COLO668 (cell line): ENCODE data around the gene WNT4.

ENCODE experiments used
- DNase-seq: peaks from one replicate; lab custom pipeline; 2025; ENCODE audit not compliant: unreplicated experiment; lab: John Stamatoyannopoulos, UW

WNT4 gene

DNA sequence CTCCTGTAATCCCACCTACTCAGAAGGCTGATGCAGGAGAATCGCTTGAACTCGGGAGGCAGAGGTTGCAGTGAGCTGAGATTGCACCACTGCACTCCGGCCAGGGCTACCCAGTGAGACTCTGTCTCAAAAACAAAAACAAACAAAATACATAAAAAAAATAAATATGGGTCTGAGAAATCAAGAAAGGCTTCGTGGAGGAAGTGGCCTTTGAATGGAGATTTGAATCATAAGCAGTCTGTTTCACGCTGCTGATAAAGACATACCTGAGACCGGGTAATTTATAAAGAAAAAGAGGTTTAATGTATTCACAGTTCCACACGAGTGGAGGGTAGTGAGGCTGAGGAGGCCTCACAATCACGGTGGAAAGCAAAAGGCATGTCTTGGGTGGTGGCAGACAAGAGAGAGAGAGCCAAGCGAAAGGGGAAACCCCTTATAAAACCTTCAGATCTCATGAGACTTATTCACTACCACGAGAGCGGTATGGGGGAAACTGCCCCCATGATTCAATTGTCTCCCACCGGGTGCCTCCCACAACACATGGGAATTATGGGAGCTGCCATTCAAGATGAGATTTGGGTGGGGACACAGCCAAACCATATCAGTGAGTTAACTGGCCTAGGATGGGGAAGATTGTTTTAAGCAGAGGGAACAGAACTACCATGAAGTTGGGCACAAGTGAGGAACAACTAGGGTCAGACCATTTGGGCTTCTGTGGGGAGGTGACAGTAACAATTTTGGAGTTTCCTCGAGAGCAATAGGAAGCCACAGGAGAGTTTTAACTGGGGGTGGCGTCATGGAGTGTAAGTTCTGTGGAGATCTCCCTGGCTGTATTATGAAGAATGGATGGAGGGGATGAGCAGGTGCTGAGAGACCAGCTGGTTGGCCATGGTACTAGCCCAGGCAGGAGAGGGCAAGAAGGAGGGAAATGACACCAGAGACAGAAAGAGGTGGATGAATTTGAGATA lies 22.2 kb upstream of the WNT4 start:
- DNase-seq: no peak

GRCh38 chr1:22163564-22163963 lies 20.7 kb upstream of the WNT4 start:
- peak; percentile 41 for DNase-seq

DNA sequence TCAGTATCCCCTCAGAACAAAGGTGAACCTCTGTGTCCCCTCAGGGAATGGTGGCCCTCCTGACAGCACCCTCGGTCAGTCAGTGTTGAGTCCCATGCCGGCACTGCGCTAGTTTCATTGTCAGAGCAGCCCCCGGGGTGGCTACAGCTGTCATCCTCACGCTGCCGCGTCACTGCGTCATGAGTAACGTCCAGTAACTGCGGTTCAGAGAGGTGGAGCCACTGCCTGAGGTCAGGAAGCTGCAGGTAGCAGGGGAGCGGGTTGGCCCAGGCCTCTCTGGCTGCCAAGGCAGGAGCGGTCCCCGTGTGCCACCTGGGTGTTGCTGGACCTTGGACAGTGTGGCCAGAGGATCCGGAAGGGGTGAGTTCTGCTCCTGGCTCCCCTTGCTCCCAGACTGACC lies 20.2 kb upstream of the WNT4 start:
- DNase-seq: no peak

DNA sequence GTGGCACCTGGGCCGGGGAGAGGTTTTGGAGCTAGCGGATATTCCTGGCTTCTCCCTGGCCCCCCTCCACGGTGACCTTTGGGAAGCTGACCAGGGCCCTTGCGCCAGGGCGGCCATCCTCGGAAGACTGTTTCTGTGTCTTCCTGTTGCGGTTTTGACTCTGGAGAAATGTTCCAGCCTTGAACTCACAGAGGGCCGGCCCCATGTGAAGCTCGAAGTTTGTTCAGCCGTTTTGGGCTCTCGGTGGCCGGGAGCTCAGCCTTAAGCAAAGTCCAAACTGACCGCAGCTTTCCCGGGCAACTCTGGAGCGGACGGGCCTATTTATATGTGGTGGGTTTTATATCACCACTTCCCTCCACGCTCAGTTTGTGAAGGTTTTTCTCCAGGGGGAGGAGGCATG lies 17.0 kb upstream of the WNT4 start:
- DNase-seq: no peak

DNA sequence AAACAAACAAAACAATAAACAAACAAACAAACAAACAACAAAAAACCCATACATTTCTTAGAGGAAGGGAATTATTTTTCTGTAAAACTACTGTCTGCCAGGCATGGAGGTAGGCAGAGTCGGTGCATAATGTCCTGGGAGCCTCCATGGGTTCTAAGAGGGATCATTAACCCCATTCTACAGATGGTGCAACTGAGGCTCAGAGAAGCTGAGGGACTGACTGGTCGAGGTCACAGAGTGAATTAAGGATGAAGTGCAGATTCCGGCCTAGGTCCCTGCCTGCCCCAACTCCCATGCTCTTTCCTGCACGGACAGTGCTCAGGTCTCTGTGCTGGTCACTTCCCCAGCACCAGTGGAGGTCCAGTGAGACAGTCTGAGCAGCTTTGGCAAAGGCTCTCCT lies 15.8 kb upstream of the WNT4 start:
- no peak for DNase-seq

- DNase-seq: no peak
These were observed 14.6 kb upstream of the WNT4 start for GRCh38 chr1:22157359-22157966.

- DNase-seq: no peak
These were observed 12.6 kb upstream of the WNT4 start for GRCh38 chr1:22155517-22155916.

- DNase-seq: no peak
These were observed 11.7 kb upstream of the WNT4 start for GRCh38 chr1:22154626-22155025.

- DNase-seq: peak; percentile 53
These were observed 11.0 kb upstream of the WNT4 start for GRCh38 chr1:22153660-22154437.

DNA sequence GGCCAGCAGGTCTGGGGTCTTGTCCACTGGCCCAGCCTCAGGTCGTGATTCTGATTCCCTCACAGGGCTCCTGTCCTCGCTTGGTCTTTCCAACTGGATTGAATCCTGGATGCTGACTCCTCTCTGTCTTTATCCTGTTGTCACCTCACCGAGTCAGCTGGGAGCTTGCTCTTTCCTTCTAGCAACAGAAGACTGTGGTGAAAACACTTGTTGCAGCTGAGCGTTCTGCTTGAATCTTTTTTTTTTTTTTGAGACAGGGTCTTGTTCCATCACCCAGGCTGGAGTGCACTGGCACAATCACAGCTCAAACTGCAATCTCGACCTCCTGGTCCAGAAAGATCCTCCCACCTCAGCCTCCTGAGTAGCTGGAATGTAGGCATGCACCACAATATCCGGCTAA lies 8.0 kb upstream of the WNT4 start:
- no peak for DNase-seq

- DNase-seq: peak; percentile 82
These were observed 407 bp downstream of the WNT4 start for GRCh38 chr1:22142315-22143064.

DNA sequence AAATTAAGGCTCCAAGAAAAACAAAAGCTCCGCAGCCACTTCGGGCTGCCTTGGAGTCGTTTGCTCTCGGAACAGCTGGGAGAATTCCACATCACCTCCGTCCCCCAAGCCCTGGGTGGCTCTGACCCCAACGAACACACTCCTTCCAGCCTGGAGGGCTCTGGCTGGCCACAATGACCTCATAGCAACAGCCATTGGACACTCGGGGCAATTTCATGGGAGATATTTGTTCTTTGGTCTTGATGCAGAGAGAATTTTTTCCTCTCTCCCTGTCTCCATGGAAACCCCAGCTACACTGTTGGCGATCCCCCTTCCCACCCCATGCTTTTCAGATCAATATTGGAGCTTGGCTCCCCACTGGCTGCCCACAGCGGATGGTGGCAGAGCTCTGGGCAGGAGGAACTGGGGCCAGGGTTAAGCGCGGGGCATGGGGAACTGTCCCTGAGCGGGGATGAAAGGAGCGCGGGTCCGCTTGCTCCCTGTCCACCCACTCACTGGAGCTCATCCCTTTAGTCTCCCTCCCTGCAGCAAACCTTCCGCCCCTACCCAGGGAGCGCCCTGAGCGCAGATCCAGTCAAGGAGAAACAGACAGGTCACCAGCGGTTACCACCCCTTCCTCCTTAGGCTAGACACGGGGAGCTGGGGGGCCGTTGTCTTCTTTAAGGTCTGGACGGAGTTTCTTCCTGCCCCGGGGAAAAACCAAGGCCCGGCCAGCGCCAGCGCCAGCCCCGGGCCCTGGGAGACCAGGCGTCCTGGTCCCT lies 1.2 kb downstream of the WNT4 start:
- peak; percentile 69 for DNase-seq

DNA sequence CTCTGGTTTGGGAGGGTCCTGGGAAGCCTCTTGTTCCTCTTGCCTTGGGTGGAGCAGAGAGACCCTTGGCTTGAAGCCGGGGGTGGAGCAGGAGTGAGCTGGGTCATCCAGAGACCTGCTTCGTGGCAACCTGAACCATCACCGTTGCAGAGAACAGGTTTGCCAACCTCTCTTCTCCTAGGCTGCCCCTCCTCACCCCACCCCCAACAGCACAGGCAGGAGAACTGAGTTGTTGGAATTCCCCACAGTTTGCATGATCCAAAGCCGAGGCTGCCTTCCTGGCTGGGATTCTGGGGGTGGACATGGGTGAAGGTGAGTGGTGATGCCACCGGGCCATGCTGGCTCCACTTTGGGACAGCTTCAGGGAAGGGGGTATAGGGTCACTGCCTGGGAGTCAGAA lies 2.2 kb downstream of the WNT4 start:
- peak; percentile 80 for DNase-seq

- DNase-seq: peak; percentile 97
These were observed 3.1 kb downstream of the WNT4 start for GRCh38 chr1:22139817-22140216.

DNA sequence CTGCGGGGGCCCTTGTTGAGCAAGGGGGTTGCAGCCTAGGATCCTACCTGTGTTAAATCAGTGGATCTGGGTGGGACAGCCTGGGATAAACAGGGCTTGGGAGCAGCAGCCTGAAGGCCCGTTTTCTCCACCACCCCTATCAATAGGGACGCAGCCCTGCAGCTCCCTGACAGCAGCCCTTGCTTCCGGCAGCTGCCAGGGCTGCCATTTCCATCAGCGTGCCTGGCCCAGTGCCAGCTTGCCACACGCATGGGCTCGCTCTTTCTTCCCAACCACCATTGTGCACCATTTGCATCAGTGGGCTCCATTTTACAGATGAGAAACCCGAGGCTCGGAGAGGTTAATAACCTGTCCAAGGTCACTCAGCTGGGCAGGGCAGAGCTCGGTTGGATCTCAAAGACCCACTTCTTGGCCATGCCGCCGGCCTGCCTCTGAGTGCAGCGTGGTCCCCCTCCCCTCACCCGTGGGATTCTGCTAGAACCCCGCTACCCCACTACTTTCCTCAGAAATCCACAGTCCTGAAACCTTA lies 3.8 kb downstream of the WNT4 start:
- peak; percentile 98 for DNase-seq

DNA sequence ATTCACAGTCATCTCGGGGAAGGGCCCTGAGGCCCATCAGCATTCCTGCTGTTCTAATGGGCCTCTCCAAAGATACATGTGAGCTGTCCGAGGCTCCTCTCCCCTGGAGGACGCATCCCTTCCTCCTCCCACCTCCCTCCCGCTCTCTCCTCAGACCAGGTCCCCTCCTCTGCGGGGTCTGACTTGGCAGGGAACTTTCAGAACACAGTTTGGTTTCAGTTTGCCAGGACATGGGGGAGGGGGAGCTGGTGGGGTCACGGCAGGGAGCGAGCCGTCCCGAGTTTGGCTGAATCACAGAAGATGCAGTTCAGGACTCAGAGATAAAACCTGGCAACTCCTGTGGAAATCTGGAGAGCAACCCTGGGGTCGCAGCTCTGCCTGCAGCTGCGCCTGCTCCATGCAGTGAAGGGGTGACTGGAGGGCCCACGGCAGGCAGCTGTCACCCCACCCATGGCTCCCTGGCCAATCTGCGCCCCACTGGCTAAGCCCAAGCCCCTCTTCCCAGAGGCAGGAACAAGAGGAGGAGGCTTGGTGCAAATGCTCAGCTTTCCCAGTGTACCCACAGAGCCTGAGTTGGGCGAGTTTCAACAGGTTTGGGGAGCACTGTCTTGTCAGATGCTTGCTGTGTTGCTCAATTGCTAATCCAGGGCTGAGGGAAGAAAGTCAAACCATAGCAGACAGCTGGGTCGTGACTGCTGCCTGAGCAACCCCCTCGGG lies 5.7 kb downstream of the WNT4 start:
- no peak for DNase-seq

DNA sequence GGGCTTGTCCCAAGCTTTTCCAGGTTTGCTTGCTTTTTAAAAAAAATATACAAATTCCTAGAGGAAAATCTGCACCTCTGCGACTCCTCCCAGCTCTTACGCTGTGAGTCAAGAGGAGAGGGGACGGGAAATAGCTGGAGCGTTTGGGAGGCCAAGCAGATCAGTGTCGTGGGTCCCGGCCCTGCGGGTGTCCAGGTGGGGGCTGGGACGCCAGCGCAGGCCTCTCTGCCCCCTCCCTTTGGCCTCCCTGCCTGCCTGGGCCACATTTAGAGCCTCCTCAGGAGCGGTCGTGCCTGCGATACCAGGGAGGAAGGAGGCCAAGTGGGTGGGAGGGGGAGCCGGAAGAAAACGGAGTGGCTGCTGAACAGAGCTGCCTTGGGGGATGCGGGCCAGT lies 9.0 kb downstream of the WNT4 start:
- no peak for DNase-seq

GRCh38 chr1:22133247-22133930 lies 9.5 kb downstream of the WNT4 start:
- DNase-seq: no peak
